Measurements from ENCODE around the gene NTN5.
"Not testable (repeated sequence)": the region's sequence is repeated elsewhere in the genome, so short reads cannot be mapped to it uniquely, and the experiment has no call there.

Gene NTN5

GRCh38 chr19:48711106-48711662 is 38.4 kb upstream of the NTN5 start:
- peaks cover 11% of the 10 kb centered on the region for H3K36me3 Mint-ChIP-seq

GRCh38 chr19:48708471-48708870 is 35.7 kb upstream of the NTN5 start:
- H3K4me1 Mint-ChIP-seq: peaks cover 8% of the 10 kb centered on the region
- no peaks in the 10 kb centered on the region for H3K27me3 Mint-ChIP-seq
- ATAC-seq: no peak
- peaks cover 21% of the 10 kb centered on the region for H3K36me3 Mint-ChIP-seq
- H3K27ac Mint-ChIP-seq: no peak overlapping the region
- H3K4me3 Mint-ChIP-seq: no peak overlapping the region
- H3K9me3 Mint-ChIP-seq: peaks cover 3% of the 10 kb centered on the region

More at GRCh38 chr19:48711106-48711662, 38.4 kb upstream of the NTN5 start:
- Mint-ChIP-seq H3K27ac (no peak overlapping the region), H3K4me1 (peaks cover 22% of the 10 kb centered on the region), H3K4me3 (no peak overlapping the region), H3K9me3 (peaks cover 3% of the 10 kb centered on the region), H3K27me3 (no peaks in the 10 kb centered on the region)
- ATAC-seq: no peak

GRCh38 chr19:48705431-48705830 is 32.6 kb upstream of the NTN5 start:
- Mint-ChIP-seq H3K27me3 (no peaks in the 10 kb centered on the region), H3K9me3 (peaks cover 3% of the 10 kb centered on the region), H3K4me1 (no peaks in the 10 kb centered on the region), H3K36me3 (peaks cover 31% of the 10 kb centered on the region), H3K4me3 (no peak overlapping the region), H3K27ac (no peak overlapping the region)
- no peak for ATAC-seq

GRCh38 chr19:48703316-48703715 is 30.5 kb upstream of the NTN5 start:
- Mint-ChIP-seq H3K4me3 (no peak overlapping the region), H3K27me3 (peaks cover 3% of the 10 kb centered on the region), H3K4me1 (no peaks in the 10 kb centered on the region), H3K27ac (no peak overlapping the region), H3K36me3 (peaks cover 31% of the 10 kb centered on the region), H3K9me3 (no peaks in the 10 kb centered on the region)
- no peak for ATAC-seq

- Mint-ChIP-seq H3K27me3 (peaks cover 9% of the 10 kb centered on the region), H3K9me3 (no peaks in the 10 kb centered on the region), H3K4me3 (no peak overlapping the region), H3K27ac (no peak overlapping the region), H3K4me1 (no peaks in the 10 kb centered on the region), H3K36me3 (peaks cover 29% of the 10 kb centered on the region)
- ATAC-seq: no peak
Observed at GRCh38 chr19:48702701-48703100, 29.9 kb upstream of the NTN5 start.

GRCh38 chr19:48698046-48698445 is 25.2 kb upstream of the NTN5 start:
- H3K4me3 Mint-ChIP-seq: no peak overlapping the region
- no peaks in the 10 kb centered on the region for H3K9me3 Mint-ChIP-seq
- H3K36me3 Mint-ChIP-seq: peaks cover 8% of the 10 kb centered on the region
- H3K27ac Mint-ChIP-seq: no peak overlapping the region
- H3K4me1 Mint-ChIP-seq: peaks cover 12% of the 10 kb centered on the region
- peaks cover 27% of the 10 kb centered on the region for H3K27me3 Mint-ChIP-seq
- no peak for ATAC-seq

GRCh38 chr19:48696353-48697010 is 23.7 kb upstream of the NTN5 start:
- H3K27ac Mint-ChIP-seq: peak overlapping the region; percentile 19

GRCh38 chr19:48695743-48696352 is 23.0 kb upstream of the NTN5 start, which contains the start of gene FUT2:
FUT2 (plus strand) TSS chr19:48695971; CDS start chr19:48702957, 6,986 bp downstream.
- H3K4me1 Mint-ChIP-seq: peaks cover 12% of the 10 kb centered on the region
- peaks cover 3% of the 10 kb centered on the region for H3K36me3 Mint-ChIP-seq
- no peaks in the 10 kb centered on the region for H3K9me3 Mint-ChIP-seq
- H3K27me3 Mint-ChIP-seq: peaks cover 27% of the 10 kb centered on the region
- no peak for ATAC-seq
- H3K4me3 Mint-ChIP-seq: peak within 1 kb of the TSS; percentile 40
- peak within 1 kb of the TSS; percentile 19 for H3K27ac Mint-ChIP-seq

More at GRCh38 chr19:48696353-48697010, 23.7 kb upstream of the NTN5 start:
- Mint-ChIP-seq H3K9me3 (no peaks in the 10 kb centered on the region), H3K4me3 (peak overlapping the region; percentile 40), H3K4me1 (peaks cover 12% of the 10 kb centered on the region), H3K27me3 (peaks cover 27% of the 10 kb centered on the region), H3K36me3 (peaks cover 8% of the 10 kb centered on the region)
- peak; percentile 31 for ATAC-seq

GRCh38 chr19:48693629-48694028 is 20.8 kb upstream of the NTN5 start:
- not testable (repeated sequence) for H3K9me3 Mint-ChIP-seq, ATAC-seq, H3K27ac Mint-ChIP-seq, H3K36me3 Mint-ChIP-seq, H3K4me3 Mint-ChIP-seq
- Mint-ChIP-seq H3K4me1 (peaks cover 12% of the 10 kb centered on the region), H3K27me3 (peaks cover 27% of the 10 kb centered on the region)

- H3K27ac Mint-ChIP-seq: no peak overlapping the region
- no peaks in the 10 kb centered on the region for H3K4me1 Mint-ChIP-seq
- H3K9me3 Mint-ChIP-seq: no peaks in the 10 kb centered on the region
- no peak overlapping the region for H3K4me3 Mint-ChIP-seq
- no peaks in the 10 kb centered on the region for H3K36me3 Mint-ChIP-seq
- H3K27me3 Mint-ChIP-seq: no peaks in the 10 kb centered on the region
- ATAC-seq: no peak
Observed at GRCh38 chr19:48689449-48689848, 16.6 kb upstream of the NTN5 start.

- no peak overlapping the region for H3K4me3 Mint-ChIP-seq
- H3K27me3 Mint-ChIP-seq: no peaks in the 10 kb centered on the region
- ATAC-seq: no peak
- H3K36me3 Mint-ChIP-seq: no peaks in the 10 kb centered on the region
- no peak overlapping the region for H3K27ac Mint-ChIP-seq
- no peaks in the 10 kb centered on the region for H3K9me3 Mint-ChIP-seq
- no peaks in the 10 kb centered on the region for H3K4me1 Mint-ChIP-seq
Observed at GRCh38 chr19:48687776-48688175, 15.0 kb upstream of the NTN5 start.

- H3K4me1 Mint-ChIP-seq, H3K27me3 Mint-ChIP-seq, H3K9me3 Mint-ChIP-seq, H3K27ac Mint-ChIP-seq, ATAC-seq, H3K36me3 Mint-ChIP-seq, H3K4me3 Mint-ChIP-seq: not testable (repeated sequence)
Observed at GRCh38 chr19:48686637-48687036, 13.8 kb upstream of the NTN5 start.

- ATAC-seq: no peak
- H3K27ac Mint-ChIP-seq: no peak overlapping the region
- no peaks in the 10 kb centered on the region for H3K27me3 Mint-ChIP-seq
- no peaks in the 10 kb centered on the region for H3K4me1 Mint-ChIP-seq
- no peaks in the 10 kb centered on the region for H3K9me3 Mint-ChIP-seq
- H3K4me3 Mint-ChIP-seq: no peak overlapping the region
- H3K36me3 Mint-ChIP-seq: no peaks in the 10 kb centered on the region
Observed at GRCh38 chr19:48686088-48686487, 13.3 kb upstream of the NTN5 start.

- H3K4me1 Mint-ChIP-seq: no peaks in the 10 kb centered on the region
- no peaks in the 10 kb centered on the region for H3K9me3 Mint-ChIP-seq
- no peaks in the 10 kb centered on the region for H3K36me3 Mint-ChIP-seq
- no peak for ATAC-seq
- H3K27ac Mint-ChIP-seq: no peak overlapping the region
- no peak overlapping the region for H3K4me3 Mint-ChIP-seq
- H3K27me3 Mint-ChIP-seq: no peaks in the 10 kb centered on the region
Observed at GRCh38 chr19:48685583-48685982, 12.8 kb upstream of the NTN5 start.

GRCh38 chr19:48683349-48683748 is 10.5 kb upstream of the NTN5 start:
- no peak overlapping the region for H3K4me3 Mint-ChIP-seq
- H3K36me3 Mint-ChIP-seq: no peaks in the 10 kb centered on the region
- no peak for ATAC-seq
- H3K4me1 Mint-ChIP-seq: no peaks in the 10 kb centered on the region
- H3K27me3 Mint-ChIP-seq: no peaks in the 10 kb centered on the region
- no peaks in the 10 kb centered on the region for H3K9me3 Mint-ChIP-seq
- H3K27ac Mint-ChIP-seq: no peak overlapping the region

GRCh38 chr19:48681127-48681470 is 8.3 kb upstream of the NTN5 start:
- H3K36me3 Mint-ChIP-seq: no peaks in the 10 kb centered on the region
- peak; percentile 39 for ATAC-seq
- no peaks in the 10 kb centered on the region for H3K27me3 Mint-ChIP-seq
- H3K4me3 Mint-ChIP-seq: no peak overlapping the region
- H3K27ac Mint-ChIP-seq: no peak overlapping the region
- no peaks in the 10 kb centered on the region for H3K9me3 Mint-ChIP-seq
- no peaks in the 10 kb centered on the region for H3K4me1 Mint-ChIP-seq

Measured in stimulated activated memory B cell treated with anti-CD40 and anti-IgM and Interleukin-4, amounts not matched to agents 10 μg/mL and 1 μg/mL and 100 μg/mL, for 72 hours (primary cell).